HG03066 (cell line): Measurements from ENCODE around the gene CDKAL1.
"Not testable (repeated sequence)": the region's sequence is repeated elsewhere in the genome, so short reads cannot be mapped to it uniquely, and the experiment has no call there.

Experiments
- ATAC-seq: cut with Tn5 transposase; IDR thresholded peaks from one replicate; pipeline ENCODE4 v1.9.1; 2021; ENCODE audit warnings: low read depth; ENCODE audit not compliant: unreplicated experiment

The CDKAL1 gene

DNA sequence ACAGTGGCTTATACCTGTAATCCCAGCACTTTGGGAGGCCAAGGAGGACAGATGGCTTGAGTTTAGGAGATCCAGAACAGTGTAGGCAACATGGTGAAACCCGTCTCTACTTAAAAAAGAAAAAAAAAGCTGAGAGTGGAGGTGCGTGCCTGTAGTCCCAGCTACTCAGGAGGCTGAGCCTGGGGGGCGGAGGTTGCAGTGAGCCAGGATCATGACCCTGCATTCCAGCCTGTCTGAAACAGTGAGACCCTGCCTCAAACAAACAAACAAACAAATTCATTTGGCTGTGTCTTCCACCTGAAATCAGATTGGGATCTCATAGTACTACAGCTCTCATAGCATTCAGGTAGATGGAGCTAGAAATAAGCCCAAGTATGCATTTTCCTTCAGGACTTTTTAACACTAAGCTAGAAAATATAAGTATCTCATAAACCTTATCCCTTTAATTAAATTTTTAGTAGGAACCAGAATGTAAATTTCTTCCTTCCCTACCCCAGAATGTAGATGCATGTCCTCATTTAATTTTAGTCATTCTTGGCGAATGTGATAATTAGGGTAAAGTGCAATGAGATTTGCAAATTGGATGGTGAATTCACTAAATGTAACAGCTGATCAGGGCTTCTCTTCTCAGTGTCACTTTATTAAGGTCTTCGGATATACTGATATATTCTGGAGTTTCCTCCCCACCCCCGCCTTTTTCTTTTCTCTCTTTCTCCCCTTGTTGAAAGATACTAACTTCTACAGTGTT is 190.4 kb downstream of the CDKAL1 start:
- no peak for ATAC-seq

DNA sequence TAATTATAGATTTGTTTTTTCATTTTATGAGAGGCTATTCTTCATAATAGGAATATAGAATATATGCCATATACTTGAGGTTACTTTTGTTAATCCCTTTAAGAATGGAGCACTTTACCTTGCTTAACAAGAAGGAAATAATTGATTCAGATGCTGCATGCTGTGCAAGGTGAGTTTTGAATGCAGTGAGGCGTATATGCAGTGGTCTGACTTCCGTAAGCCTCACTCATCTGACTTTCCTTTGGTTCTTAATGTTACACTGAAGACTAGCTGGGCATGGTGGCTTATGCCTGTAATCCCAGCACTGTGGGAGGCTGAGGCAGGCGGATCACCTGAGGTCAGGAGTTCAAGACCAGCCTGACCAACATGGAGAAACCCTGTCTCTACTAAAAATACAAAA is 191.0 kb downstream of the CDKAL1 start:
- ATAC-seq: not testable (repeated sequence)

DNA sequence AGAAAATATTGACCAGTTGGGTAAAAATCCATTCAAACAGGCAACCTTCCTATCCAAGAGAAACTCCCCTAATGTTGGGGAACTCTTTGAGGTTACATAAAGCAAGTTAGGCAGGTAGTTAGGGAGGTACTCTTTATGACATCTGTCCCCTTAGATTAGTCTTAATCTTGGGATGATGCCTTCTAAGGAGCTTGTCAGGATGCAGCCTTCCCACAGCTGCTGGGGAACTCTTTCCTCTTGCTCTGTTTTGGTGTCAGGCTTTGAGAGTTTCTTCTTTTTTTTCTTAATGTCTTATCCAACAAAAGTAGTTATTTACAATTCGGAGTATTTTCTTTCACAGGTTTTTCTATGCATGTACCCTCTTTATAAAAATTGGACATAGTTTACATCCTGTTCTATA is 194.8 kb downstream of the CDKAL1 start:
- ATAC-seq: no peak

DNA sequence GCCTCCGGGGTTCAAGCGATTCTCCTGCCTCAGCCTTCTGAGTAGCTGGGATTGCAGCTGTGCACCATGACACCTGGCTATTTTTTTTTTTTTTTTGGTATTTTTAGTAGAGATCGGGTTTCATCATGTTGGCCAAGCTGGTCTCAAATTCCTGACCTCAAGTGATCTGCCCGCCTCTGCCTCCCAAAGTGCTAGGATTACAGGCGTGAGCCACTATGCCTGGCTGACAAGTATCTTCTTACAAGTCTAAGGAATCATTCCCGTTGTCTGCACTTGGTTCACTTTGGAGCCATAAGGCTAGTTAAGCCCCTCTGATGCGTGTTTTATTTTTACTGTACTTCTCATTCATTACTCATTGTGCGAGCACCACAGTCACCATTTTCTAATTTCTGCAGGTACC is 198.1 kb downstream of the CDKAL1 start:
- ATAC-seq: not testable (repeated sequence)

DNA sequence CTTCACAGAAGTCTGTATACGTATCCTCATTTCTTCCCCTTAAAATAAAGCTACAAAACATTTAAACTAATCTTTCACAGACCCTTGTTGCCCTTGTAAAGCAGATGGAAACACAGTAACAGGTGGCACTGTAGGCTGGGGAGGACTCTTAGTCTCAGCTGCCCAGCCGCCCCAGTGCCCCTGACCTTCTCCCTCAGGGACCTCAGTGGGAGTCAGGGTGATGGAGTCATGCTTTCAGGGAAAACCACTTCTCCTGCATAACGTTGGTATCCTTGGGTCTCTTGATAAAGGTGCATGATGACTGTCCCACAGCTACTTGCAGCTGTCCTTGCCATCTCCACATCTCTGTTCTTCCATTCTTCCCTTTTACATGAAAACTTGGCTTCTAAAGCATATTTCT is 198.6 kb downstream of the CDKAL1 start:
- ATAC-seq: no peak

DNA sequence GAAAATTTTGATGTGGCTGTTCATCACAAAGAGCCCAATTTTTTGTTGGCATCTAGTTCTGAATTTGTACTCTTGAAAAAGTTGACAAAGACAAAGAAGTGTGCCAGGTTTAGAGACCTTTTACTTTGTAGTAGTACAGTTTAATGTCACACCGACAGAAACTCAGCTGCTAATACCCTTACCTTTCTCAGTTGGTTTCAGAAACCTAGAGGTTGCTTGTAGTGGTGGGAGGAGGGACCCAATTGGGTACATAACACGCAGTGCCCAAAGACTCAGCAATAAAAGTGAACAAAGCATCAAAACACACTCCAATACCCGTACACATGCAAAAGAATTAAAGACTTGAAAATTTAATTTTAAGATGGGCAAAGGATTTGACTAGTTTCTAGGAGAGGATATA is 203.7 kb downstream of the CDKAL1 start:
- no peak for ATAC-seq

DNA sequence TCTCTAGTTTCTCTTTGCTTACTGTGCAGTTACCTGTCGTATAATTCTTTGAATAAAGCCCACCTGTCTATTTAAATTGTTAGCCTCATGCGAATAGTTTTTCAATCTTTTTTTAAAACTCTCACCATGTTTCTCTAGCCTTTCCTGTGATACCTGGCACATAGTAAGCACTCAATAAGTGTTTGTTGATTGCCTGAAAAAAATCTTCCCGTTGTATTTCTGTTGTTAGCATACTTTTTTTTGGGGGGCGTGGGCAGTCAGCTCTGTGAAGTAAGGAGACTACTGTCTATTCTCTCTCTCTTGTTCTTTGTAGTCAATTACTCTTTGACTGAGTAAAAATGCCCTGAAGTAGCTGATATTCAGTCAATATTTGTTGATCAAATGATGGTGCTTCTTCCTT is 205.8 kb downstream of the CDKAL1 start:
- no peak for ATAC-seq

DNA sequence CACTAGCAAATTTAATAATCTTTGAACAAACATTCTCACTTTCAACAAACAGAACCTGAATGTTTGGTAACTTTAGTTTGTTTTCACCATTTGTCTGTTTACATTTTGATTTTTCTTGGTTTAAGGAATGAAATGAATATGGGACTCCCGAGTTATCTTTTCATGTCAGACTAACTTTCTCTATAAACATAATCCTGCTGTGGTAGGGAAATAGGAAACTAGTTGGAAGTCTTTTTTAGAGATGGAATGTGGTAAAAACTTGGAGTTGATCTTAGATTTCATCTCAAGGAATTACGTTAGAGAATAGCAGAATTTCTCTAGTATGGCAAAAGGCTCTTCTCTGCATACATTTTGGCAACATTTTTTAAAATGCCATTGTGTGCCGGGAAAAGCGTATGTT is 206.5 kb downstream of the CDKAL1 start:
- no peak for ATAC-seq

DNA sequence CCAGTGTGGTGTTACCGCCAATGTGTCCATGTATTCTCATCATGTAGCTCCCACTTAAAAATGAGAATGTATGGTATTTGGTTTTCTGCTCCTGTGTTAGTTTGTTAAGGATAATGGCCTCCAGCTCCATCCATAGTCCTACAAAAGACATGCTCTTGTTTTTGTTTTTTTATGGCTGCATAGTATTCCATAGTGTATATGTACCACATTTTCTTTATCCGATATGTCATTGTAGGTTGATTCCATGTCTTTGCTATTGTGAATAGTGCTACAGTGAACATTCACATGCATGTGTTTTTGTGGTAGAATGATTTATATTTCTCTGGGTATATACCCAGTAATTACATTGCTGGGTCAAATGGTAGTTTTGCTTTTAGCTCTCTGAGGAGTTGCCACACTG is 207.2 kb downstream of the CDKAL1 start:
- ATAC-seq: no peak

DNA sequence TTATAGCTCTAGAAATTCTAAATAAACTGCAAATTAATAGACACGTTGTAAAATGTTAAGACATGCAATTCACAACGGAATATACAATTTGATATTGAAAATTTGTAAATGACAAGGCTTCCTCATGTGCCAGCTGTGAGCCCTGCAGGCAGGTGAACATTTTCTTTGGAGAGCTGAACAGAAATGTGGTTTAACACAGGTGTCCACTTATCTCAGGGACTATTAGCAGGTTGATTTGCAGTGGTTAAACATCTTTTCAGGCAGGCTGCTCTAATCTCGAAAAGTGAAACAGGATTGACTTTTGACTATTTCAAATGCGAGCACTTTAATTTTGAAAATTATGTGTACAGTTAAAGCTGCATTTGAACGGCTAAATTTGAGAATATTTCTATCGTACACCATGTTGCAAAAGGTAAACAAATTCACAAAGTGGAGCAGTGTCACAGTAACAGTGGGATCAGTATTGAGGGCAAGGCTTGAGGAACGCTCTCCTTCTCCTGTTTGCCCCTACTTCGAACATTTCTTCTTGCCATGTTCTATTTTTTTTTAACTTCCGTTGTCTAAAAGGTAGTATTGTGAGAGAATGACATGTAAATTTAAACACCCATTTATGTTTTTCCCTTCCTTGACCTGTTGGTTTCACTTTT is 210.8 kb downstream of the CDKAL1 start:
- ATAC-seq: no peak

DNA sequence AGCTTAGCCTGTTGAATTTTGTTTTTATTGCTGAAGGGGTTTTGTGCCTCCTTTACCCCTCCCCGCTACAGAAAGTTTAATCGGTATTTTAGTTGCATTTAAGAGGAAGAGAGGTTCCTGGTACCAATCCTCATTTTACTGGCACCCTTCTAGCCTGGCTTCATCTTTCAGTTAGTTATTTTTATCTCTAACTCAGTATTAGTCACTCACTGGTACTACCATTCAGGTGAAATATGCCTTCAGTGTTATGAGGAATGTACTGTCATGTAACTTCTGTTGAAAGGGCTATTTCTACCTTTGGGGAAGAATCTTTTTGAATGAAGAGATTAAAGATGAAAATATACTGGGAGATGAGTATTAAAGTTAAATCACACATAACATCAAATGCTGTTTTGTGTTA is 211.8 kb downstream of the CDKAL1 start:
- ATAC-seq: no peak

DNA sequence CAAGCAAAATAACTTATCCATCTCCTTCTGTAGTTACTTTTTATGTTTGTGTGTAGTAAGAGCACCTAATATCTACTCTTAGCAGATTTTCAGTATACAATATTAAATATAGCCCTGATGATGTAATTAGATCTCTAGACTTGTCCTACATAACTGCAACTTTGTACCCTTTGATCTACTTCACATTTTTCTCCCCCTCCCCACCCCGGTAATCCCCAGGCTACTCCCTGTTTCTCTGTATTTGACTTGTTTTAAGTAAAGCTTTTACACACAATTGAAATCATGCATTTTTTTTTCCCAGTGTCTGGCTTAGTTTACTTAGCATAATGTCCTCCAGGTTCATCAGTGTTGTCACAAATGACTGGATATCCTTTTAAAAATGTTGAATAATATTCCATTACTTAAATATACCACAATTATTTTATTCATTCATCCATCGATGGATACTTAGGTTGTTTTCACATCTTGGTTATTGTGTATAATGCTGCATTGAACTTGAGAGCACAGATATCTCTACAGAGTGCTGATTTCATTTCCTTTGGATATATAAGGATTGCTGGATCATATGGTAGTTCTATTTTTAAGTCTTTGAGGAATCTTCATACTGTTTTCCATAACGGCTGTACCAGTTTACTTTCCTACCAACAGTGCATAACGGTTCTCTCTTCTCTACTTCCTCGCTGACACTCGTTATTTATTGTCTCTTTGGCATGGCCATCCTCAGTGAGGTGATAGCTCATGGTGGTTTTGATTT is 212.7 kb downstream of the CDKAL1 start:
- ATAC-seq: no peak

DNA sequence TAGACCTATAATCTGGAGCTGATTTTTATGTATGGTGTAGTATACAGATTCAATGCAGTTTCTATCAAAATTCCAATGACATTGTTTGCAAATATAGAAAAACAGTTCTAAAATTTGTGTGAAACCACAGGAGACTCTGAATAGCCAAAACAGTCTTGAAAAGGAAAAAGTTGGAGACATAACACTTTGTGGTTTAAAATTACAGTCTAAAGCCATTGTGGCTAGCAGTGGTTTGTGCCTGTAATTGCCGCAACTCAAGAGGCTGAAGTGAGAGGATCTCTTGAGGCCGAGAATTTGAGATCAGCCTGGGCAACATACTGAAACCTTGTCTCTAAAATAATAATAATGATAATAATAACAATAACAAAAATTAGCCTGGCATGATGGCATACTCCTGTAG is 213.7 kb downstream of the CDKAL1 start:
- no peak for ATAC-seq

DNA sequence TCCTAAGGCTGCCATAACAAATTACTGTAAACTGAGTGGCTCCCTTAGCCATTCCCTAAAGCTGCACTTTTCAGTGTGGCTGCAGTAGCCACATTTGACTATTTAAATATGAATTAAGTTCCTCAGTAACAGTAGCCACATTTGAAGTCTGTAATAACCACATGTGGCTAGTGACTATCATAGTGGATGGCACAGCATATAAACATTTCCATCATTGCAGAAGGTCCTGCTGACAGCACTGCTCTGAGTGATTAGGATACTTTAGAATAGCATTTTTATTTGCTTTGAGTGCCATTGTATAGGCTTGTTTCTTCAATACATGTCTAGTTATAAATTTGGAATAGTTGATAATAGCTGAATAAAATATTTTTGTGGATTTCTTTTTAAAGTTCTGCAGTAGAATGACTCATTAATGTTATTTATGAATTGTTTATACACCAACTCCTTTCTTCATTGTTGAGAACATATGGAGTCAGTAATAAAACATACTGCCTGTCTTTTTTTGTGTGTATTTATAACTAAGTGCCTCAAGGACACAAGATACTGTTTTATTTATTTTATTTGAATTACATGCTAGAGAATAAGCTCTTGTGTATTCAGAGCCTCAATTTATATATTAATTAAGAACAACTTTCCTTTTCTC is 217.2 kb downstream of the CDKAL1 start:
- no peak for ATAC-seq

DNA sequence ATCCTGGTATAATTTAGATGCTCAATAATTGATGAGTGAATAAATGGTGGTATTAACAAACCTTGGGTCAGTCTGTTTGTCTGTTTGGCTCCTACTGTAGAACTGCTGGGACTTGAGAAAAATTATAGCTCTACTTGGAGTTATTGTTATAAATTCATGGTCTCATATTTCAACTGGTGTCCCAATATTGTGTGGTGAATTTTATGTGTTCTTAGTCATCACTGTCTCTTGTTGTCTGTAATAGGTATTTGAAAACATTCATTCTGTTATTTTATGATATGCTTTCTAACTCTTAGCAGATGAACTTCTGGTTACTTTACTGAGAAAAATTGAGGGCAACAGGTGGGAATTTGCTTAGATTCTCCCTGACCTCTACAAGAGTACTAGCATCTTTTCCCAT is 221.4 kb downstream of the CDKAL1 start:
- ATAC-seq: no peak

DNA sequence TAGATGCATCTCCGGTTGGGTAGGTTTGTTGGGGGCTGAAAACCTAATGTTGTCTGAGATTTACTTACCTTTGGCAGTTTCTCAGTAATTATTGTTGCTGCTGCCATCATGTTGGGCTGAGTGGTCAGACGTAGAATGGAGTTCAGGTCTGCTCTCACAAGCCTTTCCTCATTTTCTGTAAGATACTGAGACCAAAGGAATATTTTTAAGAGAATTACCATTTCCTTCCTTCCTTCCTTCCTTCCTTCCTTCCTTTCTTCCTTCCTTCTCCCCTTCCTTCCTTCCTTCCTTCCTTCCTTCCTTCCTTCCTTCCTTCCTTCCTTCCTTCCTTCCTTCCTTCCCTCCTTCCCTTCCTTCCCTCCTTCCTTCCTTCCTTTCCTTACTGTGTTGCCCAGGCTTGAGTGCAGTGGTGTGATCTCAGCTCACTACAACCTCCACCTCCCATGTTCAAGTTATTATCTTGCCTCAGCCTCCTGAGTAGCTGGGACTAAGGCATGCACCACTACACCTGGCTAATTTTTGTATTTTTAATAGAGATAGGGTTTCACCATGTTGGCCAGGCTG is 222.4 kb downstream of the CDKAL1 start:
- ATAC-seq: not testable (repeated sequence)

DNA sequence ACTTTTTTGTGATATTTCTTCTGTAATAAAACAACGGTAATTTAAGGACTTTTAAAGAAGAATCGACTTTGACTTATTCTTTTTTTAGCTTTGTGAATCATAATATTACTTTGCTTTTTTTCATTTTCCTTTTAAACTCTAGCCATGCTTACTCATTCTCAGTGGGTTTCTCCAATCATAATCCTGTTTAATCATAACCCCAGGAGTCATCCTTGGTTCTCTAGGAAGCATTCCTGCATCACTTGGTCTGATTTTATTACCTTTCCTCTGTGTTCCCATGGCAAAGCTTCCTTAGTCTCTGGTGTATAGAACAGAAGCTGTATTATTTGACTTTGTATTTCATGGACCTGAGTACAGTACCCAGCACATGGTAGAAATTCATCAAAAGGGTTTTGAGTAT is 223.5 kb downstream of the CDKAL1 start:
- no peak for ATAC-seq

DNA sequence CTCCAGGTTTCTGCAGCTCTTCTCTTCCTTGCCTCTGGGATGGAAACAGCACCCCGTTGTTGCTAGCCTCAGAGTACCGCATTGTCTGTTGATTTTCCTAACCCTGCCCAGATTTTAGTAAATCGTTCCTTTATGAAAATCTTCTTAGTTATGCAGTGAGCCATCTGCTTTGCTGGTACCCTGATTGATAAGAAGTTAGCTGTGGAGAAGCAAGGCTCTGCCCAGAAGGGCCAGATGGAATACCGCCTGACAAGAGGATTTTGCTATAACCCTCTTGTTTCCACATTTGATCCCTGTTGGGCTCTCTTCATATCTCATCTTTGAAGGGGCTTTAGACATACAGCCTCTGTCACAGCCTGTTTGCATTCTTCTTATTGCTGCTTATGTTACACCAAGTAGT is 229.0 kb downstream of the CDKAL1 start:
- no peak for ATAC-seq

DNA sequence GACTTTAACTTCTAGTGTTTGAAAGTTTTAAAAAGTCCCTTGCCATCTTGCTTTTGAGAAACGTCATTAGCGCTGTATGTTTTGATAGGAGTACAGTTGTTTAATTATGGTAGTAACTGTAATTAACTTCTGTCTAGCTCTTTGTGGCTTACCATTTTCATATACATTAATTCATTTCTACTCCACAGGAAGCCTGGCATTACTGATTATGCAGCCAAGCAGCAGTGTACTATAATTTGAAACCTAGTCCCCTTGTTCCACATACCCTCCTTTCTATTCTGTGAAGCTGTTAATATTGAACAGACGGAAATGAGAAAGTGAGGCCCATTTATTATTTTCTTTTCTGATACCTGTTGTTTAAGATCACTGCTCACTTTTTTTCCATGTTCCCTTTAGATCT is 235.4 kb downstream of the CDKAL1 start:
- ATAC-seq: no peak

DNA sequence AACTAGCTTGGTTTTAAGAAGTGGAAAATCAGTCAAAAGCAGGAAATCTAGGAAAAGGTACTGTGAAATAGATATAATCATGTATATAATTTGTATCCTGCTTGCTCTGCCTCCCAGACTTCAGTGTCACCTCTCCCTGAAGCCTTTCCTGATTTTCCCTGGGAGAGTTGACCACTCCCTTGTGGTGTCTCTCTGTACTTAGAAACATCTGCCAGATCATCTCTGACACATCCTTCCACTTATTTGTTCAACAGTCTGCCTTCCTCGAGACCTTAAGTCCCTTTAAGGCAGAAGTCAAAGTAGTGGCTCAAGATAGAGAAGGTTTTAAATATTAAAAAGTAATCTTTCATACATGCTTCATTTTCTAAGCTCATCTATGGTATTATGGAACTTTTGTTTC is 236.5 kb downstream of the CDKAL1 start:
- ATAC-seq: no peak

DNA sequence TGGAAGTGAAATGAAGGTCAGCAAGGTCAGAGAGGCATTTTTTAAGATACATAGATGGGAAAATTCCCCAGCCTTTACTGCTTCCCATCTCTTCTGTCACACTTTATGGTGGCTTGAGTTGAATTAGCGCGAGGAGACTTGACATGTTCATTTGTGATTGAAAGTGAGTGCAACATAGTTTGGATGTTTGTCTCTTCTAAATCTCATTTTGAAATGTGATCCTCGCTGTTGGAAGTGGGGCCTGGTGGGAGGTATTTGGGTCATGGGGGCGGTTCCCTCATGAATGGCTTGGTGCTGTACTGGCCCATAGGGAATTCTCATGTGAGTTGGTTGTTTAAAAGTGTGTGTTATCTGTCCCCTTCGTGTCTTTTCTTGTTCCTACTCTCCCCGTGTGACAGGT is 237.2 kb downstream of the CDKAL1 start:
- ATAC-seq: no peak
